IMR-90 (cell line): ENCODE data around the gene HCFC1. TPM values are rescaled to one million over a fixed set of nuclear protein-coding genes. Genes with fewer than 3 reads are reported as not detected.

ENCODE experiments used
- ATAC-seq: fragments of 200-7000 bp; cut with Tn5 transposase; 2 replicates; pipeline ENCODE4 v1.9.1; 2020; ENCODE audit warnings: low read depth, mild to moderate bottlenecking, moderate library complexity
- BruUV-seq: library from RNA; stranded (reverse); fragments of 400-500 nt; replicated peaks from 2 replicates; lab custom pipeline; 2021; lab: Mats Ljungman, UMichigan
- CTCF ChIA-PET: fragments of 300-600 bp; formaldehyde crosslinking; extraction: SDS; loops from one replicate; lab custom pipeline; 2021; ENCODE audit warnings: antibody characterized with exemption; lab: Yijun Ruan, JAX
- POLR2A ChIA-PET: fragments of 300-600 bp; sonication (Branson Sonifier 250); formaldehyde crosslinking; loops from one replicate; lab custom pipeline; 2022; ENCODE audit warnings: antibody characterized with exemption; ENCODE audit not compliant: unreplicated experiment; lab: Charles Lee
- DNase-seq: peaks from one replicate; pipeline ENCODE4 v3.0.0; 2013
- H2AFZ ChIP-seq: replicated peaks from 2 replicates; pipeline ENCODE3; 2013; ENCODE audit warnings: low read length, mild to moderate bottlenecking; ENCODE audit not compliant: poor library complexity
- H2AK5ac ChIP-seq: 2 replicates; pipeline ENCODE4 v1.6.1; 2013; ENCODE audit warnings: low read depth, low read length, inconsistent platforms
- H2AK9ac ChIP-seq: replicated peaks from 2 replicates; pipeline ENCODE3; 2013; ENCODE audit warnings: mild to moderate bottlenecking, low read depth, low read length, moderate library complexity; ENCODE audit not compliant: poor library complexity
- H2BK120ac ChIP-seq: 2 replicates; pipeline ENCODE4 v1.6.1; 2013; ENCODE audit warnings: low read depth, low read length, inconsistent platforms
- H2BK15ac ChIP-seq: 3 replicates; pipeline ENCODE4 v1.6.1; 2013; ENCODE audit warnings: low read depth, low read length, inconsistent platforms
- H2BK20ac ChIP-seq: 2 replicates; pipeline ENCODE4 v1.6.1; 2013; ENCODE audit warnings: low read depth, mild to moderate bottlenecking, inconsistent platforms, low read length, moderate library complexity
- H2BK5ac ChIP-seq: 2 replicates; pipeline ENCODE4 v1.6.1; 2013; ENCODE audit warnings: mild to moderate bottlenecking, low read depth, low read length, inconsistent platforms; ENCODE audit not compliant: poor library complexity, severe bottlenecking
- H3K14ac ChIP-seq: replicated peaks from 2 replicates; pipeline ENCODE4 v1.6.1; 2013; ENCODE audit warnings: low read depth, low read length, inconsistent platforms
- H3K18ac ChIP-seq: 2 replicates; pipeline ENCODE4 v1.6.1; 2013; ENCODE audit warnings: low read depth, low read length, control low read depth
- H3K23ac ChIP-seq: 2 replicates; pipeline ENCODE4 v1.6.1; 2013; ENCODE audit warnings: low read depth, low read length, inconsistent platforms
- H3K27ac ChIP-seq: 2 replicates; pipeline ENCODE4 v1.5.1; 2013; ENCODE audit warnings: mild to moderate bottlenecking, control low read depth, low read length; ENCODE audit not compliant: insufficient read depth
- H3K27me3 ChIP-seq: 2 replicates; pipeline ENCODE4 v1.6.1; 2013; ENCODE audit warnings: low read length; ENCODE audit not compliant: control insufficient read depth, insufficient read depth
- H3K36me3 ChIP-seq: 2 replicates; pipeline ENCODE4 v1.6.1; 2013; ENCODE audit warnings: low read length, mixed read lengths; ENCODE audit not compliant: control insufficient read depth, insufficient read depth
- H3K4ac ChIP-seq: 2 replicates; pipeline ENCODE4 v1.6.1; 2013; ENCODE audit warnings: low read depth, low read length, inconsistent platforms
- H3K4me1 ChIP-seq: 2 replicates; pipeline ENCODE4 v1.6.1; 2013; ENCODE audit warnings: low read length, mixed read lengths; ENCODE audit not compliant: control insufficient read depth, insufficient read depth
- H3K4me2 ChIP-seq: 2 replicates; pipeline ENCODE4 v1.6.1; 2013; ENCODE audit warnings: low read depth, mild to moderate bottlenecking, control low read depth, low read length, moderate library complexity
- H3K4me3 ChIP-seq: 2 replicates; pipeline ENCODE4 v1.5.1; 2013; ENCODE audit warnings: low read depth, mild to moderate bottlenecking, control low read depth, low read length, moderate library complexity; ENCODE audit not compliant: insufficient read depth
- H3K56ac ChIP-seq: 2 replicates; pipeline ENCODE4 v1.6.1; 2013; ENCODE audit warnings: low read length, inconsistent platforms; ENCODE audit not compliant: insufficient read depth; ENCODE audit errors: extremely low read depth
- H3K79me1 ChIP-seq, 2 experiments: 2 replicates each; pipeline ENCODE4 v1.6.1; 2013; ENCODE audit warnings: low read length in 2 of 2, inconsistent platforms in 1 of 2, low read depth in 1 of 2
- H3K9ac ChIP-seq: 2 replicates; pipeline ENCODE4 v1.6.1; 2013; ENCODE audit warnings: low read depth, low read length, control low read depth
- H3K9me1 ChIP-seq: 2 replicates; pipeline ENCODE4 v1.6.1; 2013; ENCODE audit warnings: low read length, inconsistent platforms; ENCODE audit not compliant: insufficient read depth
- H3K9me3 ChIP-seq: 2 replicates; pipeline ENCODE4 v1.6.1; 2013; ENCODE audit warnings: low read length; ENCODE audit not compliant: control insufficient read depth, insufficient read depth
- H4K20me1 ChIP-seq: 2 replicates; pipeline ENCODE4 v1.6.1; 2013; ENCODE audit warnings: low read length, inconsistent platforms; ENCODE audit not compliant: insufficient read depth
- H4K5ac ChIP-seq: 2 replicates; pipeline ENCODE4 v1.6.1; 2013; ENCODE audit warnings: mild to moderate bottlenecking, low read depth, low read length, control low read depth
- H4K8ac ChIP-seq, 2 experiments: 2 replicates each; pipeline ENCODE4 v1.6.1; 2013; ENCODE audit warnings: low read depth in 2 of 2, low read length in 2 of 2, control low read depth in 1 of 2, inconsistent platforms in 1 of 2
- H4K91ac ChIP-seq: 2 replicates; pipeline ENCODE4 v1.6.1; 2013; ENCODE audit warnings: low read depth, low read length, inconsistent platforms; ENCODE audit not compliant: insufficient read depth
- CHD1 ChIP-seq: IDR thresholded peaks from 2 replicates; pipeline ENCODE4 v1.6.1; 2012; ENCODE audit warnings: low read depth, low read length, improper control_type of control experiment
- ELK1 ChIP-seq: fragments of 150-350 bp; IDR thresholded peaks from 2 replicates; pipeline ENCODE4 v1.6.1; 2016; ENCODE audit warnings: low read depth, mild to moderate bottlenecking, low read length, moderate library complexity, borderline replicate concordance
- FOS ChIP-seq: fragments of 150-350 bp; IDR thresholded peaks from 2 replicates; pipeline ENCODE4 v1.6.1; 2016; ENCODE audit warnings: low read depth, low read length
- RAD21 ChIP-seq: IDR thresholded peaks from 2 replicates; pipeline ENCODE4 v1.6.1; 2012; ENCODE audit warnings: low read length, improper control_type of control experiment
- RFX5 ChIP-seq: IDR thresholded peaks from 2 replicates; pipeline ENCODE4 v1.8.0; 2012; ENCODE audit warnings: low read depth, mild to moderate bottlenecking, low read length, moderate library complexity
- SMC3 ChIP-seq: fragments of 150-350 bp; IDR thresholded peaks from 2 replicates; pipeline ENCODE4 v1.6.1; 2016; ENCODE audit warnings: low read depth, mild to moderate bottlenecking, antibody characterized with exemption, low read length, moderate library complexity
- WGBS, 2 experiments: methylation state at CpG; one replicate each; pipeline versions ENCODE4 v1.1.5 to v1.1.7; 2013; ENCODE audit warnings: missing lambda C conversion rate in 2 of 2; ENCODE audit not compliant: insufficient read length in 1 of 2; ENCODE audit errors: extremely low coverage in 2 of 2; 5-methylcytosine and 5-hydroxymethylcytosine counted together
- dilution Hi-C: fragments of 300-500 bp; cut with HindIII; formaldehyde crosslinking; loops from one replicate; pipeline ENCODE4 v1.14.3; 2018; ENCODE audit warnings: low sequenced_read_pairs; ENCODE audit not compliant: unreplicated experiment
- in situ Hi-C: fragments of 300-500 bp; cut with MboI; formaldehyde crosslinking; loops from 3 replicates; pipeline ENCODE4 v1.14.3; 2019; ENCODE audit warnings: low sequenced_read_pairs, inconsistent platforms, mixed read lengths
- intact Hi-C: fragments of 100-400 bp; cut with micrococcal nuclease; formaldehyde crosslinking; loops from 2 replicates; pipeline ENCODE4 v1.10.0; 2022
- polyA plus RNA-seq, 3 experiments: library from polyadenylated mRNA; depleted of rRNA; stranded (reverse); fragments of >200 nt; gene quantifications; 2 replicates each; pipeline ENCODE4 v1.2.3, GENCODE V29; 2012; ENCODE audit warnings: low replicate concordance in 1 of 3
- total RNA-seq: library from RNA; depleted of rRNA; stranded (reverse); fragments of >200 nt; gene quantifications from 2 replicates; pipeline ENCODE4 v1.2.3, GENCODE V29; 2012
- TF ChIP-seq, protein P1 (sequence below): fragments of 150-350 bp; IDR thresholded peaks from 2 replicates; pipeline ENCODE4 v1.6.1; 2017; ENCODE audit warnings: mild to moderate bottlenecking, antibody characterized with exemption, low read length, low read depth

HCFC1 gene
- total and polyA plus RNA-seq, 2 of the 4 experiments (the other 2 are of a cell fraction): 3.2 to 17.6 TPM

DNA sequence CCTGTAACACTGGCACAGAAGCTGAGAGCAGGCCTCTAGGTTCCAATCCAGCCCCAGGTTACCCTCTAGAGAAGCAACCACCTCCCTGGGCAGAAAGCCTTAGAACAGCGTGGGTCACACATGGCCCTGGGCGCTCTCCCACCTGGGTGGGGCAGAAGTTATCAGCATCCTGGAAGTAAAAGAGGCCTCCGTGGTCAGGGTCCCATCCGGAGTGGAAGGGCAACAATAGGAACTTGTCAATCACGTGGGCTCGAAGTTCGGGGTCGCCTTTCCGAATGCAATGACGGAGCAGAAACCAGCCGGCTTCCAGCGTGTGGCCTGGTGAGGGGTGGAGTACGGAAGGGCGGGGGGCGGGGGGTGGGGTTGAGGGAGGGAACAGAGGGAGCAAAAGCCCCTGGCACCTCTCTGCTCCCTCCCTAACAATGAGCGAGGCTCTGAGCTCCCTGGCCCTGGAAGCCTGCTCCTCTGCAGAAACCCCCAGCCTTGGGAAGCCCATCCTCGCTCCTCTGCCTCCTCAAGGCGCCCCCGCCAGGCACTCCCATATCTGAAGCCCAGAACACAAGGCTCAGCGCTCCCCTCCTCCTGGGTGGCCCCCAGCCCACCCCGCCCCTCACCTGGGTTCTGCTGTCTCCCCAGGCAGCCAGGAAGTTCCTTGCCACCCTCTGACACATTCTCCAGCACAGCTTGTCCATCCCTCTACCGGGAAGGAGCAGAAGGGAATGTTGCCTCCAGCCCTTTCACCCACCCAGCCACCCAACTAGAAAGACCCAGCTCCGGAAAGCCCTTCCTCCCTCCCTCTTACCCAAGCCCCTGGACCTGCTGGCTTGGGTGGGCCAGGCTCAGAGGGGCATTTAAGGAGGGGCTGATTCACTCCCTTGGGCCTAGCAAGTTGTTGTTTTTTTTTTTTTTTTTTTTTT is 30.0 kb downstream of the HCFC1 start:
- intact Hi-C loops: no loop called here
- in situ Hi-C loops: no loop called here
- no peak overlapping the region for H2BK5ac ChIP-seq
- no peak overlapping the region for H2AK5ac ChIP-seq
- H4K20me1 ChIP-seq: no peaks in the 10 kb centered on the region
- WGBS, 2 experiments: 43% methylated on average over 5 of the region's 23 CpGs; no CpG with 5 or more reads in 1 of the 2 experiments
- H4K5ac ChIP-seq: no peak overlapping the region
- no TSS peak for BruUV-seq
- H3K27ac ChIP-seq: no peak overlapping the region
- H3K14ac ChIP-seq: no peak overlapping the region
- no peak overlapping the region for H2BK20ac ChIP-seq
- no peak overlapping the region for H3K4me3 ChIP-seq
- dilution Hi-C loops: no loop called here
- TF ChIP-seq SMC3 (no peak), RFX5 (no peak), RAD21 (no peak), FOS (no peak), ELK1 (no peak), CHD1 (no peak)
- TF ChIP-seq, protein P1, sequence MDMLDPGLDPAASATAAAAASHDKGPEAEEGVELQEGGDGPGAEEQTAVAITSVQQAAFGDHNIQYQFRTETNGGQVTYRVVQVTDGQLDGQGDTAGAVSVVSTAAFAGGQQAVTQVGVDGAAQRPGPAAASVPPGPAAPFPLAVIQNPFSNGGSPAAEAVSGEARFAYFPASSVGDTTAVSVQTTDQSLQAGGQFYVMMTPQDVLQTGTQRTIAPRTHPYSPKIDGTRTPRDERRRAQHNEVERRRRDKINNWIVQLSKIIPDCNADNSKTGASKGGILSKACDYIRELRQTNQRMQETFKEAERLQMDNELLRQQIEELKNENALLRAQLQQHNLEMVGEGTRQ: no peak
- ChIA-PET CTCF (no interaction called here), POLR2A (no interaction called here)
- H2AK9ac ChIP-seq: no peak overlapping the region
- no peak overlapping the region for H2BK120ac ChIP-seq
- H3K9me3 ChIP-seq: no peaks in the 10 kb centered on the region
- H3K9me1 ChIP-seq: no peaks in the 10 kb centered on the region
- H3K27me3 ChIP-seq: peaks cover 3% of the 10 kb centered on the region; the same call in 1 of the 2 replicates
- no peak overlapping the region for H4K91ac ChIP-seq
- no peak overlapping the region for H3K4me2 ChIP-seq
- H3K23ac ChIP-seq: no peak overlapping the region
- H2BK15ac ChIP-seq: no peak overlapping the region
- H3K36me3 ChIP-seq: no peaks in the 10 kb centered on the region
- H4K8ac ChIP-seq: no peak overlapping the region
- H3K9ac ChIP-seq: no peak overlapping the region
- no peak overlapping the region for H3K18ac ChIP-seq
- H3K79me1 ChIP-seq: no peaks in the 10 kb centered on the region
- DNase-seq (no peak), ATAC-seq (no peak)
- H3K4ac ChIP-seq: no peak overlapping the region
- no peak overlapping the region for H3K56ac ChIP-seq
- no peaks in the 10 kb centered on the region for H3K4me1 ChIP-seq
- H2AFZ ChIP-seq: no peak overlapping the region
